ENCODE data around the gene PPP3CA. TPM values are rescaled to one million over a fixed set of nuclear protein-coding genes. Genes with fewer than 3 reads are reported as not detected.

Gene PPP3CA
- total RNA-seq, 2 experiments from 2014 or later = 24.6 to 25.9 TPM

DNA sequence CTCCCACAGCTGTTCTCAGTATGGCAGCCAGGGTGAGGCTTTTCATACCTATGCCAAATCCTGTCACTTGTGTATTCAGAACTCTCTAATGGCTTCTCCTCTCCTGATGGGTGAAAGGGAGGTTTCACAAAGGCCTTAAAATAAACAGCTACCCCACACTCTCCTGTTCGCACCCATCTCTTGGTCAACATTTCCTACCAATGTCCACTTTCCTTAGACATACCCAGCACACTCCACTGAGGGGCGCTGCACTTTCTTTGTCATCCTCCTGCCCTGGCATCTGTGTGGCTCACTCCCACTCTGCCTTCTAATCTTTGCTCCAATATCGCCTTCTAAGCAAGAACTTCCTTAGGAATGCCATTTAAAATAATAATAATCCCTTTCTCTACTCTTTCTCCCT lies 313.3 kb downstream of the PPP3CA start:
- Mint-ChIP-seq H3K27me3 (no peaks in the 10 kb centered on the region), H3K27ac (no peak overlapping the region), H3K4me3 (no peak overlapping the region)

DNA sequence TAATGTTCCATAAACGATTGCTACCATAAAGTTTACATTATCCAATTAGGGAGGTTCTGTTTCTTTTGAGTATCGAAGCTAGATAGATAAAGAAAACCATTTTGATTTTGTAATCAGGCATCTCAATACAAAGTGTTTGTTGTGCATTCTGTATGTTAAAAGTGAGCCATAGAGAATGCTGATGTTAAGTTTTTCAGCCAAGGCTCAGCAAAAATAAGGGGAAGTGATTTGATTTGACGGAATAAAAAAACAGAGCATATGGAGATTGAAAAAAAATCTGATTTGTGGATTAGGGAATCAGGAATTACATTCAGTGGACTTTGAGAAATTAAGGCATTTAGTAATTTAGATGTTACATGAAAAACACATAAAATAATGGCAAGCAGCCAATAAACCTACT lies 314.8 kb downstream of the PPP3CA start:
- Mint-ChIP-seq H3K4me1 (peaks cover 11% of the 10 kb centered on the region), H3K9me3 (no peaks in the 10 kb centered on the region), H3K4me3 (no peak overlapping the region), H3K36me3 (ENCODE audit: low read depth) (peaks cover 7% of the 10 kb centered on the region), H3K27ac (no peak overlapping the region), H3K27me3 (no peaks in the 10 kb centered on the region)
- DNase-seq = no peak
- ChIA-PET POLR2A (no interaction called here), CTCF (no interaction called here)

More for the DNA sequence above, 313.3 kb downstream of the PPP3CA start:
- CTCF ChIA-PET = interaction anchor here (0.6 to 2.1 kb wide), 3 partner anchors 8 to 1808 kb away, joined by 3 to 7 read pairs (median 5); no protein-coding TSS in a partner anchor
- peaks cover 25% of the 10 kb centered on the region for H3K4me1 Mint-ChIP-seq
- no peak for DNase-seq
- peaks cover 13% of the 10 kb centered on the region for H3K36me3 Mint-ChIP-seq (ENCODE audit: low read depth)
- POLR2A ChIA-PET = no interaction called here
- H3K9me3 Mint-ChIP-seq = no peaks in the 10 kb centered on the region

DNA sequence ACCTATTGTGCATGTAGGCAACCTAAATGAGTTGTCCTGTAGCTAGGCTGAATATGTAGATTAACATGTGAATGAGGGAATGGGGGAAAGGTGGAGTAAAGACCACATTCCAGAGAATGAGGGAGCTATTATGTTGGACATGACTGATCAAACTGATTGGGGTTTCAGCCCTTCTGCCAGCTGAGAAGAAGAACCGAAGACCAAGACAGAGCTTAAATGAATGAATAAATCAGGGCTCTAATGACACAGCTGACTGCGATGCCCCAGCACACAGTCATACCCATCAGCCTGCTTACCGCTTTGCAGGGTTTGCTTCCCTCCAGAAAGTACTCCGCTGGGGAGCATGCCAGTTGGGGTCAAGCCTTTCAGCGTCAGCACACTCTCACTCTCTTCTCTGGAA lies 315.4 kb downstream of the PPP3CA start:
- Mint-ChIP-seq H3K36me3 (ENCODE audit: low read depth) (peaks cover 7% of the 10 kb centered on the region), H3K9me3 (no peaks in the 10 kb centered on the region), H3K4me1 (peaks cover 7% of the 10 kb centered on the region), H3K4me3 (no peak overlapping the region), H3K27me3 (no peaks in the 10 kb centered on the region), H3K27ac (no peak overlapping the region)
- POLR2A ChIA-PET = no interaction called here
- no peak for DNase-seq
- CTCF ChIA-PET = no interaction called here

DNA sequence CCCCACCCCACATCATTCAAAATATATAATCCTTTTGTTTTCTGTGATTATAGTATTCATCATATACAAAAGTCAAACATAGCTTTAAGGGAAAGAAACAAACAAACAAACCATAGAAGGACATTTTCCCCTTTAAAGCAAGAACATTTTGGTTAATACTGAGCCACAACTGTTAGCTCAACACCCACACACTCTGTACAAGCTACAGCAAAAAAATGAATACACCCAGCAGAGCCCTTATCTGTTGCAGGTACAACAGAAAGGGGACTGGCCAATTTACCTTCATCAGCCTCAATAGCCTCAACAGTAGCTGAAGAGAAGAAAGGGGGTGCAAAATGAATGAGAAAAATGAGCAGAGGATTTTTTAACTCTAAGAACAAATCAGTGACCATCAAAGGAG lies 318.4 kb downstream of the PPP3CA start:
- peaks cover 1% of the 10 kb centered on the region for H3K4me1 Mint-ChIP-seq
- CTCF ChIA-PET = interaction anchor here (2.3 kb wide), 1 partner anchor 10 kb away, joined by 7 read pairs; no protein-coding TSS in a partner anchor

DNA sequence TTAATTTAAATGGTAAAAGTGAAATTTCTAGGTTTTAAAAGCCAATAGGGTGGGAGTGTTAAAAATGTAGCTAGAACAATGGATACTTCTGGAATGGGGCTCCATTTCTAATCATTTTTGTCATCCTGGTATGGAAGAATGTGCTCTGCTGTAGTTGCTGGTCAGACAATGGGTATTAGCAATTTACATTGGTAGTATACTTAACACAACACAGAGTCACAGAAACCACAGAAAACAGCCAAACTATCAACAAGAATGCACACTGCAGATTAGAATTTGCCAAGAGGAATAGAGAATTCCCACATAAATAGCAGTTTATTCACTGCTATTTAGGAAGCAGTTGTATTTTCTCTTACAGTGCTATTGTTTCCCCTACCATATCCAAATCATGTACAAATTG lies 319.6 kb downstream of the PPP3CA start:
- H3K36me3 Mint-ChIP-seq (ENCODE audit: low read depth) = peaks cover 22% of the 10 kb centered on the region
- POLR2A ChIA-PET = interaction anchor here (0.5 kb wide), 1 partner anchor 78 kb away, joined by 5 read pairs; no protein-coding TSS in a partner anchor
- H3K4me3 Mint-ChIP-seq = no peak overlapping the region
- H3K27me3 Mint-ChIP-seq = no peaks in the 10 kb centered on the region
- CTCF ChIA-PET = interaction anchor here (2.3 kb wide), 1 partner anchor 9 kb away, joined by 7 read pairs; no protein-coding TSS in a partner anchor
- H3K4me1 Mint-ChIP-seq = peaks cover 6% of the 10 kb centered on the region
- no peaks in the 10 kb centered on the region for H3K9me3 Mint-ChIP-seq
- no peak for DNase-seq
- H3K27ac Mint-ChIP-seq = no peak overlapping the region

More for the DNA sequence above, 318.4 kb downstream of the PPP3CA start:
- no peak overlapping the region for H3K27ac Mint-ChIP-seq
- POLR2A ChIA-PET = no interaction called here
- H3K27me3 Mint-ChIP-seq = no peaks in the 10 kb centered on the region
- DNase-seq = no peak
- H3K4me3 Mint-ChIP-seq = no peak overlapping the region
- no peaks in the 10 kb centered on the region for H3K9me3 Mint-ChIP-seq
- peaks cover 18% of the 10 kb centered on the region for H3K36me3 Mint-ChIP-seq (ENCODE audit: low read depth)

DNA sequence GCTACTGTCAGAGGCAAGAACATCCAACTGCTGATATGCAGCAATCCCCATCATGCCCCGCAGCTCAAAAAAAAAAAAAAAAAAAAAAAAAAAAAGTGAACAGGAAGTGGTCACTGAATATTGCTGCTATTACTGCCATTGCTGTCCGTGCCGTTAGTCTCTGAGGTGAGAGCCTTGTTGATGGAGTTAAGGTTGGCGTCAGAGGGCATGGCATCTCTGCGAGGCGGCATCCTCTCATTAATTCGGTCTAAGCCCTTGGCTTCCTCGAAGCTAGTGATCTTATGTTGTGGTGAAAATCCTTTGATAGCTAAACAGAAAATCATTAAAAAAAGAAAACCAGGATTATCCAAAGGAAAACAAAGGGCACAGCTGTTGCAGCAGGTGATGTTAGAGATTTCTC lies 321.6 kb downstream of the PPP3CA start:
- Mint-ChIP-seq H3K36me3 (ENCODE audit: low read depth) (peaks cover 27% of the 10 kb centered on the region), H3K4me3 (no peak overlapping the region), H3K27ac (no peak overlapping the region), H3K4me1 (peaks cover 25% of the 10 kb centered on the region), H3K9me3 (no peaks in the 10 kb centered on the region), H3K27me3 (no peaks in the 10 kb centered on the region)
- ChIA-PET POLR2A (no interaction called here), CTCF (interaction anchor here (0.9 kb wide), 1 partner anchor 9 kb away, joined by 5 read pairs; no protein-coding TSS in a partner anchor)
- no peak for DNase-seq

DNA sequence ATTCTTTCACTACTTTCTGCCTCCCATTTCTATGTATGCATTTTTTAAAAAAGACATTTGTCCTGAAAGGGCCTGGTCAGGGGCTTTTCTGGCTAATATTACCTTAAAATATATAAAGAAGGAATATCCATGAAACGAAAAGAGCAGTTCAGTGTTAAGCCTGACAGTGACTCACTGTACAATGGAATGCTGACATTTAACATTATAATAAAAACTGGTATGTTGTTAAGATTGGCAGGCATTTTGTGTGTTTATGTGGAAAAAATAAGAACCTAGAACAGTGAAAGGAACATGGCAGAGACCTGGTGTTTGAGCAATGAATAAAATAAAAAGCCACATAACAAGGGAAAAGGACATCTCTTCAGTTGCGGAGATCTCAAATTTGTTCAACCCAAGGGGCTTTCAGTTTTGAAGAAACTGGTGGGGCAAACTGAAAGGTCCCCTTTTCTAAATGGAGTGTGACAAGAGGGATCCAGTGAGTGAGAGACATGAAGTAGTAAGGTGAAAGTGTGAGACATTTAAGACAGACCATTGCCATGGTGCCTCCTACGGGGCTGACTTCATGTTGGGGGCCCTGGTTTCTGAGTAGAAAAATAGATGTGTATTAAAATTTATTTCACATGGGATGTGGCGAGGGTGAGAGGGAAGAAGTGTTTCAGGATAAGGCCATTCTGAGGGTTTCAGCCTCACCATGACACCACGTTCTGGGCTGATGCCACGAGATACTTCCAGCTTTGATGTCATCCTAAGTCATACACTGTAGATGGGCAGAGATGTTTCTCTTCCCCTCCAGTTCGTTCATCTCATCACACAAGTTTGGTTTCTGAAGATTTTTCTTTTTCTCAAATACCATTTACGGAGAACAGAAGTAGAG lies 324.9 kb downstream of the PPP3CA start:
- Mint-ChIP-seq H3K36me3 (ENCODE audit: low read depth) (peaks cover 30% of the 10 kb centered on the region), H3K27ac (peak overlapping the region; percentile 36), H3K4me3 (no peak overlapping the region), H3K27me3 (no peaks in the 10 kb centered on the region), H3K4me1 (peaks cover 48% of the 10 kb centered on the region), H3K9me3 (no peaks in the 10 kb centered on the region)
- ChIA-PET POLR2A (no interaction called here), CTCF (interaction anchor here (0.5 to 2.2 kb wide), 3 partner anchors 11 to 1085 kb away, joined by 3 to 7 read pairs (median 3); no protein-coding TSS in a partner anchor)
- DNase-seq = no peak

DNA sequence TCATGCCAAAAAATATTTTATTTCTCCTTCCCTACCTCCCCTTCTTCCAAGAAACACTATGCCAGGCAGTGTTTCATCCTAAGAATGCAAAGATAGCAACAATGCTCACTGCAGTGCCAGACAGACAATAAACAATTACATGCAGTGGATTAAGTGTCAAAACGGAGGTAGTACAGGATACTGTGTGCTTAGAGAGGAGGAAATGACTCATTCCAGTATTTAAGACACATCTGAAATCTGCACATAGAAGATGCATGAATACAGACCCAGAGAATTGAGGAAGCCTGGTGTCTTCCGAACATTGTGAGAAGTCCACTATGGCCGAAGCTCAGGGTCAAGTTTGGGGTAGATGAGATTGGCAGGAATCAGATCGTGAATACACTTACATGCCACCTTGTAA lies 326.4 kb downstream of the PPP3CA start:
- CTCF ChIA-PET = interaction anchor here (1.1 kb wide), 1 partner anchor 10 kb away, joined by 3 read pairs; no protein-coding TSS in a partner anchor
- Mint-ChIP-seq H3K36me3 (ENCODE audit: low read depth) (peaks cover 25% of the 10 kb centered on the region), H3K4me3 (peak overlapping the region; percentile 5), H3K27me3 (no peaks in the 10 kb centered on the region), H3K27ac (peak overlapping the region; percentile 78), H3K9me3 (peaks cover 3% of the 10 kb centered on the region), H3K4me1 (peaks cover 55% of the 10 kb centered on the region)
- POLR2A ChIA-PET = no interaction called here
- DNase-seq = peak; percentile 39

DNA sequence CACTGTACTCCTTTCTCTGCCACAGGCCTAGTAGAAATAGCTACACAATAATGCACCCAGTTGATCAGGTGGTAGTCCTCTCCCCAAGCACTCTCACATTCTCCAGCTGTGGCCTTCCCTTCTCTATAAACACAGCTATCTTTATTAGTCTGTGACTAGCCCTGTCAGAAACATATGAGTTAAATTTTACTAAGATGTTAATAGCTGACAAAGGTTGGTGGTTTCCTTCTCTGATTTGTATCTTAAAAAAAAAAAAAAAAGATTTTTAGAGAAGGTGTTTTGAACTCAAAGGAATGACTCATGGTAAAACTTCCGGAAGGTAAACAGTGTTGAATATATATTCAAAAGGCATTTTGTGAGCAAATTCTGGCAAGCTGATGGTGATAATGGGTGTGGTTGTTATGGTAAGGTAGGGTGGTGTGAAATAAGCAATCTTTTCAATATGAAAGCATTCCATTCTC lies 327.4 kb downstream of the PPP3CA start:
- peak; percentile 53 for DNase-seq

DNA sequence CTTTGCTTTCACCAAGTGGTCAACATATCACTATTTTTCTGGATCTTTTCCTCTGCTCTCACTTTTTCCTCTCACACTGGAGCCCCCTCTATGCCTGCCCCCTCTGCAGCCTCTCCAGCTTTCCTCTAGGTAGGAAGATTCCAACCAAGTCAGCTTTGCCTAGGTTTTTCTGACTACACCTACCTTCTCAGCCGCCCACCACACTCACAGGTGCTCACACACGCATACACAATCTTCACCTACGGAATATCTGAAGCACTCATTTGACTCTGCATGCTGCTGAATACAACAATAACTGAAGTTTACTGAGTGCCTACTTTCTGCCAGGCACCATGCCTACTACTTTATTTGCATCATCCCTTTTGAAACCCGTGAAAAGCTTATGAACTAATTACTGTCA lies 328.0 kb downstream of the PPP3CA start:
- Mint-ChIP-seq H3K9me3 (peaks cover 4% of the 10 kb centered on the region), H3K27ac (peak overlapping the region; percentile 78), H3K4me1 (peaks cover 55% of the 10 kb centered on the region), H3K36me3 (ENCODE audit: low read depth) (peaks cover 18% of the 10 kb centered on the region), H3K4me3 (no peak overlapping the region), H3K27me3 (no peaks in the 10 kb centered on the region)
- ChIA-PET CTCF (interaction anchor here (0.9 to 2.3 kb wide), 3 partner anchors 8 to 10 kb away, joined by 4 to 7 read pairs (median 6); no protein-coding TSS in a partner anchor), POLR2A (no interaction called here)
- no peak for DNase-seq

More for the DNA sequence above, 327.4 kb downstream of the PPP3CA start:
- ChIA-PET POLR2A (interaction anchor here (1.0 kb wide), 1 partner anchor 21 kb away, joined by 3 read pairs; no protein-coding TSS in a partner anchor), CTCF (interaction anchor here (0.9 to 2.3 kb wide), 3 partner anchors 8 to 11 kb away, joined by 4 to 7 read pairs (median 6); no protein-coding TSS in a partner anchor)
- peak overlapping the region; percentile 78 for H3K27ac Mint-ChIP-seq
- H3K4me3 Mint-ChIP-seq = peak overlapping the region; percentile 53
- no peaks in the 10 kb centered on the region for H3K27me3 Mint-ChIP-seq
- H3K36me3 Mint-ChIP-seq (ENCODE audit: low read depth) = peaks cover 18% of the 10 kb centered on the region
- H3K9me3 Mint-ChIP-seq = peaks cover 4% of the 10 kb centered on the region
- peaks cover 55% of the 10 kb centered on the region for H3K4me1 Mint-ChIP-seq

DNA sequence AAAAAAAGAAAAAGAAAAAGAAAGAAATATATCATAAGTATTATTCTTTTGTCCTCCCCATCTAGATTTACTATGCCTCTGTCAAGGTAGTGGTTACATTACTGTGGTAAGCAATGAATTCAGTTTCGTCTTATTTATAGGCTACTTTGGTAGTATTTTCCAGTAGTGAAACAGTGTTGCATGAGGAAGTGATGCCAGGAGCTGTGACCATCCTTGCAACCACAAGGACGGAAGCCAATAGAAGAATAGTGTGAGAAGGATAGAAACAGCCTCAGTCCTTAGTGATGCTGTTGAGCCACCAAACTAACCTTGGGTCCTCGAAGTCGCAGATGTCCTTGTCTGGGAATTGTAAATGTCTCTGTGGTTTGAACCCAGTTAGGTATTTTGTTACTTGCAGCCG lies 328.5 kb downstream of the PPP3CA start:
- no peak overlapping the region for H3K4me3 Mint-ChIP-seq
- ChIA-PET CTCF (interaction anchor here (1.6 to 2.3 kb wide), 2 partner anchors 8 to 9 kb away, joined by 6 to 7 read pairs; no protein-coding TSS in a partner anchor), POLR2A (no interaction called here)
- H3K36me3 Mint-ChIP-seq (ENCODE audit: low read depth) = peaks cover 18% of the 10 kb centered on the region
- no peak for DNase-seq
- H3K27ac Mint-ChIP-seq = peak overlapping the region; percentile 78
- H3K9me3 Mint-ChIP-seq = peaks cover 4% of the 10 kb centered on the region
- H3K4me1 Mint-ChIP-seq = peaks cover 55% of the 10 kb centered on the region
- H3K27me3 Mint-ChIP-seq = no peaks in the 10 kb centered on the region

DNA sequence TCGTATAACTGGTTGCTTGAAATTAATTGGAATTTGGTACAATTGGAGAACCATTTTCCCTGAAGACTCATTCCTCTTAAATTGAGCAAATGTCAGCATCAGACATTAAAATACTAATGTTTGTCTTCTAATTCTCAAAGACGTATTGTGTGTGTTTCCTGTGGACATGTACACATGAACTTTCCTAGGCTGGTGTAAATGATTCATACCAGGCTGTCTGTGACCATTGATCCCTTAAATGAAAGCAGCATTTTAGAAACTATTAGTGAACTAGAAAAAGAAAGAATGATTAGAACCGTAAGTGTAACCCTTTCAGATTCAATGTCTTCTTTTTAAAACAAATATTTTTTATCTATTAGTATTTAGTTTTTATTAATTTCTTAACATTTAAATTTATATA lies 332.9 kb downstream of the PPP3CA start:
- Mint-ChIP-seq H3K27me3 (no peaks in the 10 kb centered on the region), H3K4me3 (no peak overlapping the region), H3K9me3 (peaks cover 4% of the 10 kb centered on the region), H3K4me1 (peaks cover 30% of the 10 kb centered on the region), H3K36me3 (ENCODE audit: low read depth) (peaks cover 4% of the 10 kb centered on the region), H3K27ac (no peak overlapping the region)
- ChIA-PET POLR2A (no interaction called here), CTCF (no interaction called here)
- DNase-seq = no peak

DNA sequence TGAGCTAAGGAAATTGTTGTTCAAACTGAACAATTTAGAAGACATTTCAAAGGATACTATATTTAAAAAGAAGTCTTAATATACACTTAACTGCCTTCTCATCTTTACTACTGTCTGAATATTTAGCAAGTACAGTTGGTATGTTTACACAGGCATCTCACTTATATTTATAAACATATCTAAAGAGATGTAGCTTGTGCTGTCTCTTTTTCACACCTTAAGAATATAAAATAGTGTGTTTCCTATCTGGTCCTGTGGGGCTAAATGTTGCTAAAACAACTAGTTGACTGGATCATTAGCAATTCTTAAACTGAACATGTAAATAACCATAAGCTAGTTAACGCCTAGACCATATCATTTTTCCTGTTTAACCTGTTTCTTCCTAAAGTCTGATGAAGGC lies 336.3 kb downstream of the PPP3CA start:
- H3K27ac Mint-ChIP-seq = no peak overlapping the region
- H3K27me3 Mint-ChIP-seq = no peaks in the 10 kb centered on the region
- no peaks in the 10 kb centered on the region for H3K36me3 Mint-ChIP-seq (ENCODE audit: low read depth)
- H3K9me3 Mint-ChIP-seq = peaks cover 1% of the 10 kb centered on the region
- H3K4me1 Mint-ChIP-seq = peaks cover 17% of the 10 kb centered on the region
- ChIA-PET POLR2A (no interaction called here), CTCF (interaction anchor here (0.9 to 1.2 kb wide), 2 partner anchors 9 to 11 kb away, joined by 3 to 6 read pairs; no protein-coding TSS in a partner anchor)
- DNase-seq = no peak
- no peak overlapping the region for H3K4me3 Mint-ChIP-seq
